Endothelial cell of umbilical vein (primary cell): Measurements from ENCODE around the gene SHISA2. TPM values are rescaled to one million over a fixed set of nuclear protein-coding genes. Genes with fewer than 3 reads are reported as not detected.

Experiments used
- BruUV-seq: library from RNA; stranded (reverse); fragments of 400-500 nt; replicated peaks from 2 replicates; lab custom pipeline; 2021; lab: Mats Ljungman, UMichigan
- CTCF ChIA-PET: fragments of 300-600, 350-600 bp; sonication (Branson Sonifier 250); formaldehyde crosslinking; loops from one replicate; lab custom pipeline; 2021; ENCODE audit warnings: antibody characterized with exemption, inconsistent platforms; lab: Charles Lee
- POLR2A ChIA-PET: fragments of 300-600, 350-600 bp; sonication (Branson Sonifier 250); formaldehyde crosslinking; loops from one replicate; lab custom pipeline; 2021; ENCODE audit warnings: antibody characterized with exemption, inconsistent platforms; lab: Charles Lee
- DNase-seq: peaks from one replicate; pipeline ENCODE4 v3.0.0-alpha.2; 2011; ENCODE audit warnings: low read depth, low spot score
- FAIRE-seq: peaks from 2 replicates; lab custom pipeline; 2011; peaks lifted over from hg19 to GRCh38; lab: Jason Lieb, UNC
- H2AFZ ChIP-seq: 2 replicates; pipeline ENCODE4 v1.6.0; 2012; ENCODE audit warnings: low read depth, low read length, control low read depth, inconsistent platforms
- H3K27ac ChIP-seq: 2 replicates; pipeline ENCODE4 v1.5.1; 2011; ENCODE audit warnings: low read depth, mild to moderate bottlenecking, control low read depth, low read length, moderate library complexity; ENCODE audit not compliant: insufficient read depth
- H3K27me3 ChIP-seq, 2 experiments: 2 replicates each; pipeline versions ENCODE4 v1.6.0 to v1.6.1; 2011; ENCODE audit warnings: low read length in 2 of 2, mixed read lengths in 1 of 2; ENCODE audit not compliant: control insufficient read depth in 2 of 2, insufficient read depth in 2 of 2
- H3K36me3 ChIP-seq, 2 experiments: 2 replicates in 1 of 2; 3 replicates in 1 of 2; pipeline ENCODE4 v1.5.1; 2011; ENCODE audit warnings: low read length in 2 of 2, mild to moderate bottlenecking in 1 of 2, moderate library complexity in 1 of 2; ENCODE audit not compliant: control insufficient read depth in 2 of 2, insufficient read depth in 2 of 2; ENCODE audit errors: extremely low read depth in 1 of 2
- H3K4me1 ChIP-seq: 3 replicates; pipeline ENCODE4 v1.5.1; 2011; ENCODE audit warnings: mild to moderate bottlenecking, low read length; ENCODE audit not compliant: control insufficient read depth, insufficient read depth; ENCODE audit errors: extremely low read depth
- H3K4me2 ChIP-seq: 2 replicates; pipeline ENCODE4 v1.6.1; 2011; ENCODE audit warnings: low read length, control low read depth, mixed read lengths; ENCODE audit not compliant: insufficient read depth
- H3K4me3 ChIP-seq, 3 experiments: fragments of 200-600 bp in 1 of 3; sonication (generic), shearing (Covaris generic) in 1 of 3; replicated peaks in 1 of 3; 2 replicates each; pipeline ENCODE4 v1.5.1; 2011 to 2016; ENCODE audit warnings: control low read depth in 3 of 3, low read length in 3 of 3, mild to moderate bottlenecking in 2 of 3, inconsistent platforms in 1 of 3, low read depth in 1 of 3, moderate library complexity in 1 of 3; ENCODE audit not compliant: insufficient read depth in 1 of 3
- H3K79me2 ChIP-seq: 2 replicates; pipeline ENCODE4 v1.6.0; 2012; ENCODE audit warnings: low read length, inconsistent platforms; ENCODE audit not compliant: control insufficient read depth, insufficient read depth
- H3K9ac ChIP-seq: replicated peaks from 2 replicates; pipeline ENCODE3; 2011; ENCODE audit warnings: low read length, control low read depth; ENCODE audit not compliant: insufficient read depth; ENCODE audit errors: extremely low read depth
- H3K9me1 ChIP-seq: replicated peaks from 3 replicates; pipeline ENCODE4 v1.6.0; 2011; ENCODE audit warnings: mild to moderate bottlenecking, low read length; ENCODE audit not compliant: control insufficient read depth, insufficient read depth; ENCODE audit errors: extremely low read depth
- H3K9me3 ChIP-seq: replicated peaks from 2 replicates; pipeline ENCODE4 v1.5.1; 2012; ENCODE audit warnings: low read length, inconsistent platforms; ENCODE audit not compliant: control insufficient read depth, insufficient read depth
- H4K20me1 ChIP-seq: replicated peaks from 2 replicates; pipeline ENCODE3; 2011; ENCODE audit warnings: mild to moderate bottlenecking, low read length; ENCODE audit not compliant: control insufficient read depth, insufficient read depth; ENCODE audit errors: extremely low read depth
- CTCF ChIP-seq, 2 donors: IDR thresholded peaks; 1 replicate in 1 of 2; 2 replicates in 1 of 2; pipeline ENCODE4 v1.5.1; 2011; ENCODE audit warnings: low read length in 2 of 2, mild to moderate bottlenecking in 2 of 2, moderate library complexity in 2 of 2, control low read depth in 1 of 2, inconsistent platforms in 1 of 2, low read depth in 1 of 2; ENCODE audit not compliant: insufficient read depth in 1 of 2; ENCODE audit errors: extremely low read depth in 1 of 2
- EZH2 ChIP-seq: IDR thresholded peaks from 2 replicates; pipeline ENCODE4 v1.6.1; 2012; ENCODE audit warnings: borderline replicate concordance, low read depth, mild to moderate bottlenecking, moderate library complexity, low read length, inconsistent platforms; ENCODE audit not compliant: severe bottlenecking
- FOS ChIP-seq: IDR thresholded peaks from 2 replicates; pipeline ENCODE4 v1.6.1; 2011; ENCODE audit warnings: mild to moderate bottlenecking, low read length, moderate library complexity, borderline replicate concordance; ENCODE audit not compliant: insufficient read depth
- GATA2 ChIP-seq: IDR thresholded peaks from 2 replicates; pipeline ENCODE4 v1.7.0; 2011; ENCODE audit warnings: low read depth, mild to moderate bottlenecking, moderate library complexity, mixed read lengths, low read length; ENCODE audit not compliant: insufficient read length, insufficient read depth
- JUN ChIP-seq: IDR thresholded peaks from 2 replicates; pipeline ENCODE4 v1.6.1; 2011; ENCODE audit warnings: borderline replicate concordance, low read depth; ENCODE audit not compliant: insufficient read length, insufficient read depth
- MAX ChIP-seq: IDR thresholded peaks from 2 replicates; pipeline ENCODE4 v1.6.1; 2011; ENCODE audit not compliant: insufficient read depth, insufficient read length
- MYC ChIP-seq: IDR thresholded peaks from one replicate; pipeline ENCODE4 v1.6.1; 2011; ENCODE audit warnings: mild to moderate bottlenecking, low read depth, low read length
- POLR2A ChIP-seq: IDR thresholded peaks from 2 replicates; pipeline ENCODE4 v1.6.1; 2012; ENCODE audit warnings: low read depth, mild to moderate bottlenecking, control low read depth, low read length
- POLR2AphosphoS5 ChIP-seq: IDR thresholded peaks from 2 replicates; pipeline ENCODE4 v1.6.1; 2012; ENCODE audit warnings: low read depth, mild to moderate bottlenecking, control low read depth, low read length, moderate library complexity; ENCODE audit not compliant: insufficient read depth
- dilution Hi-C: fragments of 300-500 bp; cut with MboI; formaldehyde crosslinking; loops from one replicate; pipeline ENCODE4 v1.15.0; 2019; ENCODE audit warnings: low sequenced_read_pairs; ENCODE audit not compliant: extremely low pct_ligation_motif_present
- intact Hi-C: fragments of 100-400 bp; cut with micrococcal nuclease; formaldehyde crosslinking; loops from one replicate; pipeline ENCODE4 v1.10.0; 2022
- polyA plus RNA-seq, 4 experiments: library from polyadenylated mRNA; depleted of rRNA in 3 of 4; stranded (reverse) in 3 of 4; unstranded in 1 of 4; fragments of >200 nt; gene quantifications; 2 replicates each; pipeline versions ENCODE4 v1.2.1 to v1.2.3, GENCODE V29; 2011 to 2012; ENCODE audit warnings: missing spikeins in 1 of 4
- total RNA-seq: library from RNA; stranded (reverse); gene quantifications from 2 replicates; pipeline ENCODE4 v1.2.3, GENCODE V29; 2021

SHISA2 gene
- total and polyA plus RNA-seq, 2 donors (not counting 3 experiments of a cell fraction or from before 2014, with no cell fraction given), result 1.5 to 2.5 TPM

GRCh38 chr13:26015271-26016125, 36.3 kb downstream of the SHISA2 start:
- H3K4me2 ChIP-seq, result peak overlapping the region; percentile 85
- H3K27ac ChIP-seq, result peak overlapping the region; percentile 92
- no TSS peak for BruUV-seq
- no peak for TF ChIP-seq EZH2
- no peak for TF ChIP-seq JUN
- peak; percentile 24 for TF ChIP-seq FOS
- no peak for TF ChIP-seq CTCF (IDR thresholded peaks at IDR 0.05; ENCODE audit: extremely low read depth in 1 of 2, insufficient read depth in 1 of 2, low read depth in 1 of 2, low read length in 2 of 2)
- TF ChIP-seq POLR2AphosphoS5, result peak; percentile 45
- no peak for TF ChIP-seq MYC
- TF ChIP-seq MAX, result no peak
- TF ChIP-seq POLR2A, result peak; percentile 41
- TF ChIP-seq GATA2, result peak; percentile 96
- H2AFZ ChIP-seq, result peak overlapping the region; percentile 73
- POLR2A ChIA-PET, result no interaction called here
- FAIRE-seq (peak; percentile 87), DNase-seq (peak; percentile 70)
- peaks cover 64% of the 10 kb centered on the region for H3K4me1 ChIP-seq
- H3K9me3 ChIP-seq, result peaks cover 2% of the 10 kb centered on the region
- H3K9ac ChIP-seq, result peak overlapping the region; percentile 53
- CTCF ChIA-PET, result interaction anchor here (0.9 to 2.8 kb wide), 3 partner anchors 8 to 34 kb away, joined by 3 to 11 read pairs (median 3); no protein-coding TSS in a partner anchor
- H3K4me3 ChIP-seq, result peak overlapping the region in 1 of 3 experiments; percentile 13
- no peaks in the 10 kb centered on the region for H4K20me1 ChIP-seq
- intact Hi-C loops (loop anchor here (1.0 to 10.0 kb wide), 4 partner anchors 36 to 701 kb away; partner anchors contain the start of gene RNF6), dilution Hi-C loops (no loop called here)
- H3K9me1 ChIP-seq, result no peaks in the 10 kb centered on the region
- no peaks in the 10 kb centered on the region for H3K36me3 ChIP-seq
- H3K27me3 ChIP-seq, result no peaks in the 10 kb centered on the region
- no peaks in the 10 kb centered on the region for H3K79me2 ChIP-seq
